ENCODE results near the gene EFEMP2. TPM values are rescaled to one million over a fixed set of nuclear protein-coding genes. Genes with fewer than 3 reads are reported as not detected.

Gene EFEMP2
- total RNA-seq, 1 donor from 2014 or later: 131 TPM

GRCh38 chr11:65870706-65871681 lies 1.6 kb downstream of the EFEMP2 start:
- peaks cover 4% of the 10 kb centered on the region for H3K36me3 Mint-ChIP-seq (ENCODE audit: unreplicated experiment)
- TF ChIP-seq CTCF (IDR thresholded peaks at IDR 0.05): no peak
- H3K4me1 Mint-ChIP-seq (ENCODE audit: unreplicated experiment): peaks cover 40% of the 10 kb centered on the region
- H3K27me3 Mint-ChIP-seq (ENCODE audit: unreplicated experiment): no peaks in the 10 kb centered on the region
- DNase-seq (ENCODE audit: extremely low spot score, unreplicated experiment): no peak
- H3K4me3 Mint-ChIP-seq (ENCODE audit: unreplicated experiment): peak overlapping the region; percentile 71
- no peaks in the 10 kb centered on the region for H3K9me3 Mint-ChIP-seq (ENCODE audit: unreplicated experiment)
- peak overlapping the region; percentile 86 for H3K27ac Mint-ChIP-seq (ENCODE audit: unreplicated experiment)

GRCh38 chr11:65870307-65870658 lies 2.3 kb downstream of the EFEMP2 start:
- peak overlapping the region; percentile 86 for H3K27ac Mint-ChIP-seq (ENCODE audit: unreplicated experiment)
- peaks cover 5% of the 10 kb centered on the region for H3K36me3 Mint-ChIP-seq (ENCODE audit: unreplicated experiment)
- peaks cover 40% of the 10 kb centered on the region for H3K4me1 Mint-ChIP-seq (ENCODE audit: unreplicated experiment)
- no peak for DNase-seq (ENCODE audit: extremely low spot score, unreplicated experiment)
- H3K9me3 Mint-ChIP-seq (ENCODE audit: unreplicated experiment): no peaks in the 10 kb centered on the region
- no peak for TF ChIP-seq CTCF (IDR thresholded peaks at IDR 0.05)
- no peak overlapping the region for H3K4me3 Mint-ChIP-seq (ENCODE audit: unreplicated experiment)
- H3K27me3 Mint-ChIP-seq (ENCODE audit: unreplicated experiment): no peaks in the 10 kb centered on the region

- Mint-ChIP-seq H3K4me3 (ENCODE audit: unreplicated experiment) (peak overlapping the region; percentile 29), H3K4me1 (ENCODE audit: unreplicated experiment) (peaks cover 40% of the 10 kb centered on the region), H3K27ac (ENCODE audit: unreplicated experiment) (peak overlapping the region; percentile 86), H3K36me3 (ENCODE audit: unreplicated experiment) (peaks cover 8% of the 10 kb centered on the region), H3K27me3 (ENCODE audit: unreplicated experiment) (no peaks in the 10 kb centered on the region), H3K9me3 (ENCODE audit: unreplicated experiment) (no peaks in the 10 kb centered on the region)
- no peak for DNase-seq (ENCODE audit: extremely low spot score, unreplicated experiment)
- TF ChIP-seq CTCF (IDR thresholded peaks at IDR 0.05): no peak
Observed at GRCh38 chr11:65869643-65870306, 2.8 kb downstream of the EFEMP2 start.

- H3K36me3 Mint-ChIP-seq (ENCODE audit: unreplicated experiment): peaks cover 8% of the 10 kb centered on the region
- no peaks in the 10 kb centered on the region for H3K9me3 Mint-ChIP-seq (ENCODE audit: unreplicated experiment)
- H3K4me3 Mint-ChIP-seq (ENCODE audit: unreplicated experiment): no peak overlapping the region
- peak overlapping the region; percentile 86 for H3K27ac Mint-ChIP-seq (ENCODE audit: unreplicated experiment)
- H3K4me1 Mint-ChIP-seq (ENCODE audit: unreplicated experiment): peaks cover 40% of the 10 kb centered on the region
- no peak for DNase-seq (ENCODE audit: extremely low spot score, unreplicated experiment)
- TF ChIP-seq CTCF (IDR thresholded peaks at IDR 0.05): no peak
- no peaks in the 10 kb centered on the region for H3K27me3 Mint-ChIP-seq (ENCODE audit: unreplicated experiment)
Observed at GRCh38 chr11:65868907-65869306, 3.7 kb downstream of the EFEMP2 start.

GRCh38 chr11:65868076-65868667 lies 4.4 kb downstream of the EFEMP2 start:
- no peak for TF ChIP-seq CTCF (IDR thresholded peaks at IDR 0.05)
- no peak for DNase-seq (ENCODE audit: extremely low spot score, unreplicated experiment)
- peak overlapping the region; percentile 54 for H3K27ac Mint-ChIP-seq (ENCODE audit: unreplicated experiment)

More at GRCh38 chr11:65868076-65868667, 4.4 kb downstream of the EFEMP2 start:
- Mint-ChIP-seq H3K36me3 (ENCODE audit: unreplicated experiment) (peaks cover 11% of the 10 kb centered on the region), H3K9me3 (ENCODE audit: unreplicated experiment) (no peaks in the 10 kb centered on the region), H3K4me1 (ENCODE audit: unreplicated experiment) (peaks cover 39% of the 10 kb centered on the region), H3K4me3 (ENCODE audit: unreplicated experiment) (no peak overlapping the region), H3K27me3 (ENCODE audit: unreplicated experiment) (no peaks in the 10 kb centered on the region)

All from osteocyte (in vitro differentiated cells).